HG03064 (cell line): ENCODE measurements around the gene SYNGR1.

Experiments
- ATAC-seq: cut with Tn5 transposase; IDR thresholded peaks from one replicate; pipeline ENCODE4 v1.9.1; 2021; ENCODE audit warnings: low read depth; ENCODE audit not compliant: unreplicated experiment

SYNGR1 gene

DNA sequence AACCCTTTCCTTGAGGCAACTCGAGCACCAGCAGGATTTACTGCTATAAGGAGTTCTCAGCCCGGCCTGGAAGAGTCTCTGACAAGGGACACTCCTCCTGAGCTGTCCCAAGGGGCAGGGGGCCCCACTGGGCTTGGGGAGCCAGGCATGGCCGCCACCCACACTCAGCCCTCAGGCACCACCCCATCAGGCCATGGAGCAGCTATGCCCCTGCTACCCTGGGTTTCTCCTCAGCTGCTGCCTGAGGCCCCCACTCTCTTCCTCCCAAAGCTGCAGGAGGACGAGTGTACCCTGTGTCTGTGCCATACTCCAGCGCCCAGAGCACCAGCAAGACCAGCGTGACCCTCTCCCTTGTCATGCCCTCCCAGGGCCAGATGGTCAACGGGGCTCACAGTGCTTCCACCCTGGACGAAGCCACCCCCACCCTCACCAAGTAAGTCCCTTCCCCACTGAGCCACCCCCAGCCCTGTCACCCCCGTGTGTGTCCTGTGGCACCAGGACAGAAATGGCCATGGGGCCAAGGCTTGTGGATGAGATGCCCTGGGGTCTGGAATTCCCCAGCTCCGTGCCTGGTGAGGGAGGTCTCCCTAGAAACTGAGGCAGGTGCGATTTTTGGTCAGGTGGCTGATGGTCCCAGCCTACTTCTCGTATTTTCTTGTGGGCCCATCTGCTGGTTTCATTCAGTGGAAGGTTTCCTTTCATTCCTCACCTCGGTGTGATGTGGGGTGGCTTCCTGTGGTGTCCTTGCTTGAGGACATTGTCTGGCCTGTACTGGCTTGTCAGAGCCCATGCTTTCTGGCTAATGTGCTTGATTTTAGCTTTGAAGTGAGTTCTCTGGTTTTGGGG is 78.2 kb downstream of the SYNGR1 start:
- ATAC-seq = no peak

DNA sequence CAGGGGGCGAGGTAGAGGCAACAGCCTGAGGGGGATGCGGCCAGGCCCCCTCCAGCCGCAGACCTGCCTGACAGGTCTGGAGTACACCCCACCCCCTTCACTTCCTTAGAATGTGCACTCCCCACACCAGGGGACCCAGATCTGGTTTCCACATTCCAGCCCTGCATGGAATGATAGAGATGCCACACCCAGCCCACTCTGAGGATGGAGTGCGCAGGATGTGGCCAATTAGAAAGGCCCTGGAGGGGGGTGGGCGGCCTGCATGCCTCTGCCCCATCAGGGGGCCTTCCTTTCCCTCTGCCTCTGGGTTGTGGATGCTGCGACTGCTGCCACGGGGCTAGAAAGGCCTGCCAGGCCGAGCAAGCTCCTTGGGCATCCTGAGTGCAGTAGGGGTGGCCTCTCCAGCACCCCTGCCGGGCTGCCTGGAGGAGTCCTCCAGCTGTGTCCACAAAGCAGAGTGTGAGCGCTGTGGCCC is 78.8 kb downstream of the SYNGR1 start:
- ATAC-seq = no peak

DNA sequence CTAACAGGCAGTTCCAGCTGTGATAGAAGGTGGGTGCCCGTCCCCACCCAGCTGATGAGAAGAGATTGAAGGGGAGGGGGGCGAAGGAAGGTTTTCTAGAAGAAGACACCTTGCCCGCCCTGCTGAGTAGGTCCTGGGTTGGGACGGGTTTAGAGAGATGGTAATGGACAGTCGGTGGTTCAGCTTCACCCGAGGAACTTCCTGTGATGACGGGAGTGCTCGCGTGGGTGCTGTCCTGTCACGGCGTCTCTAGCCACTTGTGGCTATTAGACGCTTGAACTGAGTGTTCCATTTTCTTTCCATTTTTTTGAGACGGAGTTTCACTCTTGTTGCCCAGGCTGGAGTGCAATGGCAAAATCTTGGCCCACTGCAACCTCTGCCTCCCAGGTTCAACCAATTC is 79.4 kb downstream of the SYNGR1 start:
- no peak for ATAC-seq

DNA sequence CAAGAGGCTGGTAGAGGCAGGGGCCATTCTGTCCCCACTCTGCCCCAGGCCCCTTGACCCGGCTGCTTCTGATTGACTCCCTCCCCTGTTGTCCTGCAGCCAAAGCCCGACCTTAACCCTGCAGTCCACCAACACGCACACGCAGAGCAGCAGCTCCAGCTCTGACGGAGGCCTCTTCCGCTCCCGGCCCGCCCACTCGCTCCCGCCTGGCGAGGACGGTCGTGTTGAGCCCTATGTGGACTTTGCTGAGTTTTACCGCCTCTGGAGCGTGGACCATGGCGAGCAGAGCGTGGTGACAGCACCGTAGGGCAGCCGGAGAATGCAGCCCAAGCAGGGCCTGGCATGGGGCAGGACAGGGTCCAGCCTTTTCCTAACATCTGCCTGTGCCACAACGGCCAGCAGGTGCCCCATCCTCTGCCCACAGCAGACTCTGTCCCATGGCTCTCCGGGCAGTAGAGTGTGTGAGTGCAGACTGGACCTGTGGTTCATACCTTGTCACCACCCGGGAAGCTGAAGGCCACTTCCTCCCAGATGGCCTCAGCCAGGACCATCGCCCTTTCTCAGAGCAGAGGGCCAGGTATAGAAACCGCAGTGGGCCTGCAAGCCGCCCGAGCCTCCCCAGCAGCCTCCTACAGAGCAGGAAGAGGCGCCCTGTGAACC is 80.3 kb downstream of the SYNGR1 start:
- ATAC-seq = no peak

DNA sequence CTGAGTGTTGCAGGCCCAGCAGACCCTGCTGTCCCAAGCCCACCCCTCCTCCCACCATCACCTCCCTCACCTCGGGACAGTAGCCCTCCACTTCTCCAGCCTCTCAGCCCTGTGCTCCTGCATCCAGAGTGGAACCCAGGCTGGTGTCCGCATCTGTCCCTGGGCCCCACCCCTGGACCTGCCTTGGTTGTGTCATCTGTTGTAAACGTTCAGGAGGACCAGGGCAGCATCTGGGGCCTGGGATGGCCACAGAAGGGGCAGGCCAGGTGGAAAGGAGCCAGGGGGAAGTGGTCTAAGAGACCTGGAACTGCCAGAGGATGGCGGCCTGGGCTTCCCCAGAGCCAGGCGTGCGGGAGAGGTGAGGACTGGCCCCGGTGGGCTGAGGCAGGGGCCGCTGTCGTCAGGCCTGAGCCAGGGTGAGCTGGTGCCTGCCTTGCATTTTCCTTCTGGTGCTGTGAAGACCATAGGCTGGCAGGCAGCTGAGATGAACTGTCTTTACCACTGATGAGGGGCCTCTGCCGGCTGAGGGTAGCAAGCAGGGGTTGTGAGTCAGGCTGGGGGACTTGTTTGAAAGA is 80.9 kb downstream of the SYNGR1 start:
- ATAC-seq = no peak

DNA sequence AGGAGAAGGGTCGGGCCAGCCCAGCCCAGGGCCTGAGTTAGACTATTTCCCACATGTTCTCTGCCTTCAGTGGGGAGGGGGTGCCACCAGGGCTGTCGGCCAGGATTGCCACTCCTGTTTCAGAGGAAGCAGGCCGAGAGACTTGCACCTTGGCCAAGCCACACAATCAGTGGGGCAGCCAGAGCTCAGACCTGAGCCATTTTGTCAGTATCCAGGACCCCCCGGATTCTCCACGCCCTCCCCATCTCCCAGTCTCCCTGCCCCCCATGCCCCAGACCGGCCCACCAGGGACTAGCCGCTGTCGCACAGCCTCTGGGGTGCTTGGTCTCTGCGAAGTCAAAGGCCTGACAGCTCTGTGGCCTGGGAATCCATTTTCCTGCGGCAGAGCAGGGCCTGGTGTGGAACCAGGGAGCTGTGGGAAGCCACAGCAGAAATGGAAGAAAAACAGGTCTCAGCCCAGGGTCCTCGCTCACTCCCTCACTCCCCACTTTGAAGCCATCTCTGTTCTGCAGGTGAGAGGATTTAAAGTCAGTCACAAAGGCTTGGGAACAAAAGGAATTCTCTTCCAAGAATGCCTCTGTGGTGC is 81.5 kb downstream of the SYNGR1 start:
- no peak for ATAC-seq

DNA sequence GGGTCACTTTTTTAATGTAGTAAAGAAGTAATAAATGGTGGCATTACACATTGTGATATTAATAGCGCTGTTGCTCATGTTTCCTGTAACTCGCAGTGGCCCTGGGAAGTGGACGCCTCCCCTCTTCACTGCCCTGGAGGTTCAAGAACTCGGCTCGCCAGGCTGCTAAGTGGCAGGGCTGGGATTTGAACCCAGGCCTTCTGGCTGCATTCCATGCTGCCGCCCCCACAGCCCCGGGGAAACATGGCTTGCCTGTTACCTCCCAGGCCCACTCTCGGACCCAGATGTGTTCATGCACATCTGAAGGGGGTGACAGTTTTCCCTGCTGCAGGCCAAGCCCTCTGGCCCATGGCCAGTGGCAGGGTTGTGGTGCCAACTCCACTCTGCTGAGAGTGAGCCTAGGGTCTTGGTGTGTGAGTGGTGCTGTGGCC is 82.0 kb downstream of the SYNGR1 start:
- ATAC-seq = no peak

DNA sequence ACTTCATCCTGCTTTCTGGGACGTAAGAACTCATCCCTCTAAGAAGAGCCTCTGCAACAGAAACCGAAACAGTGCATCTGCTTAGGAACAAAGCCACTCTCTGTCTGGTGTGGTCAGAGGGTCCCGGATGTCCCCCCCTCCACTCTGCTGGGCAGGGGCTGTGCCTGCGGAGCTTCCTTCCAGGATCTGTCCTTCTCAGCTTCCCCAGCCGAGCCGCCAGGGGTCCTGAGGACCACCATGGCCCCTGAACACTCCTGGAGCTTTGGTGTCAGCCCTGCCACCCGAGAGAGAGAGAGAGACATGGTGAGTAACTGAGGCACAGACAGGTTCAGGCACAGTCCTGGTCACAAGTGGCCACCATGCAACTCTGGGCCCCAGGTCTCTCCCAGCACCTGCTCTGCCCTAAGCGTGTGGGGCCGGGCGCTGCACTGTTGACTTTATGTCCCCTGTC is 82.6 kb downstream of the SYNGR1 start:
- no peak for ATAC-seq

DNA sequence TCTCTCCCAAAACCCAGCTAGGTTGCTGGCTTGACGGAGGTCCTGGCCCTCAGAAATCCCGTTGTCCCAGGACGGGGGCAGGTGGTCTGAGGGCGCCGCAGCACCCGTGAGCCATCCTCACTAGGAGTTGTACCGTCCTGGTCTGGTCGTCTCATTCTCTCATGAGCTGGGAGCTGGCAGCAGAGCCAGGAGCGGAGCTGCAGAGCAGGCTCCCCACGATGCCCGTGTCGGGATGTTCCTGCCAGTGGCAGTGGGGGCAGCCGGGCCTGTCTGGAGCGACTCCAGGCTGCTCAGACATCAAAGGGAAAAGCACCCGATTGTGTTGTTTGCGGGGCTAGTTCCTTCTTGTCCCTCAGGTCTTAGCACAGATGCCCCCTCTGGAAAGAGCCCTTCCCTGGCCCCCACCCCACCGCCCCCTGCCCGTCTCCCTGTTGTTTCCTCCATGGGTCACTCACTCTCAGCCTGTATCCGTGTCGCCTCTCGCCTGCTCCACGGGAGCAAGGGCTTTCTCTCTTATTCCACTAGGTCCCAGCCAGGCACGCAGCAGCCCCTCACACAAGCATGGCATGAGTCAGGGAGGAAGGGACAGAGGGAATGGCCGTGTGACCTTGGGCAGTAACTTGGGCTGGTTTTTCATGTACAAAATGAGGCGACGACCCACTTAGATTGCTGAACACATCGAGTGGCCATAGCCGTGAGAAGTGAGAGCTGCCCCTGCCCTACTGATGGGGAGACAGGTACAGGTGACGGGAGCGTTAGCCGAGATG is 83.9 kb downstream of the SYNGR1 start:
- no peak for ATAC-seq

DNA sequence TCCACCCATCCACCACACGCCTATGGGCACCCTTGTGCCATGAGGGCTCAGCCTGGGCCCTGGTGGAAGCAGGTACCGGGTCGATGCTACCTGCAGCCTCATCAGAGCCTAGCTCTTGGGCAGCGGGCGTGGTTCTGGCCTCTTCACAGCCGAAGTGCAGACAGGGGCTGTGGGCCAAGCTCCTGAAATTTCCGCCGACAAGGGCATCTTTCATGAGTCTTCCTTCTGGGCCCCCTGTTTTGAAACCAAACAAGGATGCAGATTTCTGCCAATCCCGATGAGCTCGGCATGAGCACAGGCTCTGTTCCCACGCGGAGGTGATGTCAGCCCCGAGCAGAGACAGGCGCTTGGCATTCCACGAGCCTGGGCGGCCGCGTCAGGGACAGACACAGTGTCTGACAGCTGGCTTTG is 84.5 kb downstream of the SYNGR1 start:
- ATAC-seq = no peak

DNA sequence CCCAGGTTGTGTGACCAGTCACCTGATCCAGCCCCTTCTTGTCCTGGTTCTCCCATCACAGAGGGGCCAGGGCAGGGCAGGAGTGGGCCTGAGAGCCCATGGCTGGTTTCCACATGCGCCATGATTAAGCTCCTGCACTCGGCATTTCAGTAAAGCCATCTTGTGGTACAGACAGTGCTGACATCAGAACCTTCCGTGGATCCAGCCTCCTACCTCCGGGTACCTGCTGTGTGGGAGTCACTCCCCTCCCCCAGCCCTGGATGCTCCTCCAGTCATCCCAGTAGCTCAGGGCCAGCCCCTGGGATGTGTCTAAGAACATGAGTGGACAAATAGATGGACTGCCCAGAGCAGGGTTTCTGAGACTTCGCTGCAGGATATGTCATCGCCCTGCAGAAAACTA is 84.9 kb downstream of the SYNGR1 start:
- ATAC-seq = no peak
